Stimulated activated CD8-positive, alpha-beta memory T cell treated with anti-CD3 and anti-CD28 coated beads, Interleukin-4, amount 100 ng/mL, for 48 hours (primary cell): Measurements from ENCODE around the gene FAM78A.
"Not testable (repeated sequence)": the region's sequence is repeated elsewhere in the genome, so short reads cannot be mapped to it uniquely, and the experiment has no call there.

Source experiments
- DNase-seq: peaks from one replicate; pipeline ENCODE4 v3.0.0-alpha.2; 2020

Gene FAM78A

GRCh38 chr9:131236161-131236560 is 40.1 kb downstream of the FAM78A start:
- DNase-seq: no peak

- DNase-seq: no peak
These were observed 40.8 kb downstream of the FAM78A start for GRCh38 chr9:131235480-131235851.

- no peak for DNase-seq
These were observed 41.4 kb downstream of the FAM78A start for GRCh38 chr9:131234799-131235479.

GRCh38 chr9:131233995-131234394 is 42.3 kb downstream of the FAM78A start:
- DNase-seq: no peak

- no peak for DNase-seq
These were observed 42.8 kb downstream of the FAM78A start for GRCh38 chr9:131233556-131233955.

GRCh38 chr9:131228988-131229387 is 47.3 kb downstream of the FAM78A start:
- peak; percentile 4 for DNase-seq

GRCh38 chr9:131227959-131228460 is 48.3 kb downstream of the FAM78A start:
- no peak for DNase-seq

- DNase-seq: no peak
These were observed 49.0 kb downstream of the FAM78A start for GRCh38 chr9:131227112-131227958.

- no peak for DNase-seq
These were observed 50.1 kb downstream of the FAM78A start for GRCh38 chr9:131226226-131226625.

GRCh38 chr9:131222460-131222859 is 53.9 kb downstream of the FAM78A start:
- no peak for DNase-seq

- DNase-seq: no peak
These were observed 55.8 kb downstream of the FAM78A start for GRCh38 chr9:131220485-131220884.

GRCh38 chr9:131218370-131218769 is 57.9 kb downstream of the FAM78A start:
- no peak for DNase-seq

- no peak for DNase-seq
These were observed 58.8 kb downstream of the FAM78A start for GRCh38 chr9:131217331-131218031.

- no peak for DNase-seq
These were observed 59.5 kb downstream of the FAM78A start for GRCh38 chr9:131216806-131217205.

GRCh38 chr9:131214876-131215275 is 61.4 kb downstream of the FAM78A start:
- no peak for DNase-seq

- no peak for DNase-seq
These were observed 61.9 kb downstream of the FAM78A start for GRCh38 chr9:131214286-131214856.

- not testable (repeated sequence) for DNase-seq
These were observed 64.4 kb downstream of the FAM78A start for GRCh38 chr9:131211920-131212319.
